Heart left ventricle (tissue), 16 donors: Measurements from ENCODE around the gene C11orf65. TPM values are rescaled to one million over a fixed set of nuclear protein-coding genes. Genes with fewer than 3 reads are reported as not detected.

Experiments used
- ATAC-seq, 4 donors: fragments of 200-7000 bp; cut with Tn5 transposase; one replicate each; pipeline ENCODE4 v1.9.1; 2020 to 2022; ENCODE audit warnings: moderate library complexity in 4 of 4, mild to moderate bottlenecking in 3 of 4, moderate number of reproducible peaks in 1 of 4
- DNase-seq, 5 donors: peaks; one replicate each; pipeline ENCODE4 v3.0.0-alpha.2; 2020
- H3K27ac ChIP-seq, 12 donors: fragments of 200-600 bp; sonication (generic) in 4 of 12; one replicate each; pipeline versions ENCODE4 v1.5.0 to v1.8.0; 2016 to 2022; ENCODE audit warnings: mild to moderate bottlenecking in 2 of 12
- H3K27me3 ChIP-seq, 9 donors: fragments of 200-600 bp; sonication (generic) in 2 of 9; one replicate each; pipeline versions ENCODE4 v1.5.1 to v1.8.0; 2016 to 2022; ENCODE audit warnings: mild to moderate bottlenecking in 3 of 9
- H3K36me3 ChIP-seq, 9 donors: fragments of 200-600 bp; sonication (generic) in 2 of 9; one replicate each; pipeline versions ENCODE4 v1.5.0 to v1.8.0; 2018 to 2022; ENCODE audit warnings: mild to moderate bottlenecking in 2 of 9
- H3K4me1 ChIP-seq, 12 donors: fragments of 200-600 bp; sonication (generic) in 4 of 12; one replicate each; pipeline versions ENCODE4 v1.5.0 to v1.8.0; 2016 to 2022; ENCODE audit warnings: mild to moderate bottlenecking in 3 of 12
- H3K4me3 ChIP-seq, 12 donors: fragments of 200-600 bp; sonication (generic) in 4 of 12; one replicate each; pipeline versions ENCODE4 v1.5.0 to v1.8.0; 2017 to 2022; ENCODE audit warnings: mild to moderate bottlenecking in 9 of 12, moderate library complexity in 4 of 12
- H3K9me3 ChIP-seq, 12 donors: fragments of 200-600 bp; sonication (generic) in 4 of 12; one replicate each; pipeline versions ENCODE4 v1.5.0 to v1.8.0; 2016 to 2022; ENCODE audit warnings: mild to moderate bottlenecking in 1 of 12
- POLR2A ChIP-seq, 2 donors: fragments of 450-650 bp; IDR thresholded peaks; one replicate each; pipeline ENCODE4 v1.6.1; 2017; ENCODE audit warnings: antibody characterized with exemption in 2 of 2, mild to moderate bottlenecking in 2 of 2, moderate library complexity in 2 of 2
- WGBS, 4 donors: extraction: QIAGEN DNeasy Blood & Tissue Kit in 2 of 4; methylation state at CpG; one replicate each; pipeline versions ENCODE4 v1.1.5 to v1.1.7; 2013 to 2018; 5-methylcytosine and 5-hydroxymethylcytosine counted together
- intact Hi-C, 10 donors: fragments of 100-400 bp; cut with DNase I; formaldehyde crosslinking; loops; one replicate each; pipeline versions ENCODE4 v1.11.1 to v1.14.2; 2022
- polyA plus RNA-seq, 2 donors: library from polyadenylated mRNA; stranded (reverse); fragments of 200-250 nt; gene quantifications; one replicate each; pipeline ENCODE4 v1.2.3, GENCODE V29; 2013
- total RNA-seq, 9 donors: library from RNA; depleted of rRNA in 2 of 9; stranded (reverse); fragments of >200 nt in 2 of 9; fragmentation: NEBNext Ultra II Directional in 3 of 9; extraction: Animal tissue kit (Norgen Biotek cat#: 25700) in 3 of 9; gene quantifications; one replicate each; pipeline versions ENCODE4 v1.1.0 to v1.2.4, GENCODE V29; 2016 to 2023
- TF ChIP-seq, protein P1 (sequence below), 12 donors: fragments of 200-600 bp; sonication (generic) in 4 of 12; IDR thresholded peaks; one replicate each; pipeline versions ENCODE4 v1.5.0 to v1.8.0; 2018 to 2022; ENCODE audit warnings: antibody characterized with exemption in 12 of 12, mild to moderate bottlenecking in 5 of 12
- donor health status: ischemic (EF 13 %, LVEDD 7.1; RV severe dilation, severe dysfunction).
- donor health status: healthy with polysubstance abuse.
- donor health status: DM: no; HTN: yes; CAD: no.
- donor health status: DM: no; HTN: no; CAD: no.
- donor health status: ischemic (EF 25% LVEDD 6.9; RV normal size, moderate dysfunction).
- donor health status: ischemic (EF 25% LVEDD 5.7; RV mildly dilated, moderate dysfunction).
- donor health status: healthy.
- donor health status: DM: yes; HTN: yes; CAD: no.
- donor health status: ischemic (EF 35%, LVEDD 5.7; RV mildly dilated, moderate dysfunction).
- donor health status: nonischemic (EF 11% LVEDD 7.7; RV severe dilation, severe dysfunction).
- donor health status: DM: yes; HTN: yes; CAD: no.
- donor health status: PGD.
- donor health status: ischemic (EF 29% LVEDD 5.4; RV normal size, mild dysfunction).
- donor health status: nonischemic (EF 23%, LVEDD 6.1; RV moderate dilation, normal function).

C11orf65 gene
- total and polyA plus RNA-seq, 11 donors = 0.14 to 1.9 (median 0.76) TPM; not detected in 3

DNA sequence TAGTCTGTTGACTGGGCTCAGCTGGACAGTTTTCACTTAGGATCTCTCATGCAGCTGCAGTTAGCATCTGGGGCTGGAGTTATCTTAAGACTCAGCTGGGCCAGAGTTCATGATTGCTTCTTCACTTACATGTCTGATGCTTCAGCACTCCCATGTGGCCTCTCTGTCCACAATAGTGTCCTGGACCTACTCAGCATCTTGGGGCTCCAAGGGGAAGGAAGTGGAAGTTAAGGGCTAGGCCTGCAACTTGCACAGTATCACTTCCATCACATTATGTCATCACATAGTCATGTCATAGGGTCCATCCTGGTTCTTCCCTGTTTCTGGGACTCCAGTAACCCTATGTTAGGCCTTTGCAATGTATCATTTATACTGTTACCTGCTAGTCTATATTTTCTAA lies 115.9 kb downstream of the C11orf65 start:
- intact Hi-C loops = no loop called here
- H3K27ac ChIP-seq = no peak overlapping the region
- peaks cover 0 to 100% (median 88%) of the 10 kb centered on the region in 9 donors for H3K36me3 ChIP-seq
- H3K4me1 ChIP-seq = no peaks in the 10 kb centered on the region
- DNase-seq (no peak), ATAC-seq (no peak)
- TF ChIP-seq POLR2A (IDR thresholded peaks at IDR 0.05) = no peak
- TF ChIP-seq, protein P1, sequence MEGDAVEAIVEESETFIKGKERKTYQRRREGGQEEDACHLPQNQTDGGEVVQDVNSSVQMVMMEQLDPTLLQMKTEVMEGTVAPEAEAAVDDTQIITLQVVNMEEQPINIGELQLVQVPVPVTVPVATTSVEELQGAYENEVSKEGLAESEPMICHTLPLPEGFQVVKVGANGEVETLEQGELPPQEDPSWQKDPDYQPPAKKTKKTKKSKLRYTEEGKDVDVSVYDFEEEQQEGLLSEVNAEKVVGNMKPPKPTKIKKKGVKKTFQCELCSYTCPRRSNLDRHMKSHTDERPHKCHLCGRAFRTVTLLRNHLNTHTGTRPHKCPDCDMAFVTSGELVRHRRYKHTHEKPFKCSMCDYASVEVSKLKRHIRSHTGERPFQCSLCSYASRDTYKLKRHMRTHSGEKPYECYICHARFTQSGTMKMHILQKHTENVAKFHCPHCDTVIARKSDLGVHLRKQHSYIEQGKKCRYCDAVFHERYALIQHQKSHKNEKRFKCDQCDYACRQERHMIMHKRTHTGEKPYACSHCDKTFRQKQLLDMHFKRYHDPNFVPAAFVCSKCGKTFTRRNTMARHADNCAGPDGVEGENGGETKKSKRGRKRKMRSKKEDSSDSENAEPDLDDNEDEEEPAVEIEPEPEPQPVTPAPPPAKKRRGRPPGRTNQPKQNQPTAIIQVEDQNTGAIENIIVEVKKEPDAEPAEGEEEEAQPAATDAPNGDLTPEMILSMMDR (IDR thresholded peaks at IDR 0.05) = no peak
- H3K4me3 ChIP-seq = no peak overlapping the region
- H3K27me3 ChIP-seq = no peaks in the 10 kb centered on the region
- H3K9me3 ChIP-seq = no peaks in the 10 kb centered on the region

DNA sequence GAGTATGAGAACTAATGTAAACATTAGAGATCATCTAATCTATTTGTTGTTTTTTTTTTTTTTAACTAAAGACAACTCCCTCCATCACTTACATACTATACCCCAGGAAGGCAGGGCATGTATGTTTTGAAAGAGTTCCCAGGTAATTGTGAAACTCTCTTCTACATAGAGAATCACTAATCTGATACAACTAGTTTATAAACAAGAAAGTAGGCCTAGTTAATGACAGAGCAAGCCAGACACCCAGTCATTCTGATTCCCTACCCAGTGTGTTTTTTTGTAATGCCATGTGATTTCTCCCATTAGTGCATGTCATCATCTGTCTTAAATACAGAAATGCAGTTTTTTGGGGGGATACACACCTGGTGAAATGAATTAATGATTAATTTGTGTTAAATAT lies 120.9 kb downstream of the C11orf65 start:
- DNase-seq = no peak
- Histone ChIP-seq H3K4me3 (no peak overlapping the region), H3K27me3 (no peaks in the 10 kb centered on the region), H3K4me1 (no peaks in the 10 kb centered on the region), H3K9me3 (no peaks in the 10 kb centered on the region), H3K36me3 (peaks cover 0 to 77% (median 52%) of the 10 kb centered on the region in 9 donors), H3K27ac (no peak overlapping the region)
- intact Hi-C loops = loop anchor here in 5 of 10 donors (10.0 kb wide), 2 partner anchors 298 to 308 kb away; no protein-coding TSS in a partner anchor
- TF ChIP-seq, protein P1 (IDR thresholded peaks at IDR 0.05) = no peak
- TF ChIP-seq POLR2A (IDR thresholded peaks at IDR 0.05) = no peak
- no peak for ATAC-seq

DNA sequence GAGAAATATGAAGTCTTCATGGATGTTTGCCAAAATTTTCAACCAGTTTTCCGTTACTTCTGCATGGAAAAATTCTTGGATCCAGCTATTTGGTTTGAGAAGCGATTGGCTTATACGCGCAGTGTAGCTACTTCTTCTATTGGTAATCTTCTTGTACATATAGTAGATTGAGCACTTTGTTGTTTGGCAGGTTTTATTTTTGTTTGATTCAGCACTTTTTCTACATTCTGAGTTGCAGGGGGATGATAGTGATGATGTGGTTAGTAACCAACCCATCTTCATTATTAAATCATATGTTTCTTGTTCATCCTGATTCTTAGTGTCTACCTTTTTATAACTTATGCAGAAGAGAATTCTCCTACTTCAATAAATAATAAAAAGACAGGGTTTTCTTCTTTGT lies 121.6 kb downstream of the C11orf65 start:
- no peak overlapping the region for H3K27ac ChIP-seq
- TF ChIP-seq, protein P1 (IDR thresholded peaks at IDR 0.05) = no peak
- no peak for TF ChIP-seq POLR2A (IDR thresholded peaks at IDR 0.05)
- ATAC-seq (no peak), DNase-seq (no peak)
- no peak overlapping the region for H3K4me3 ChIP-seq
- H3K27me3 ChIP-seq = no peaks in the 10 kb centered on the region
- no peaks in the 10 kb centered on the region for H3K4me1 ChIP-seq
- H3K9me3 ChIP-seq = no peaks in the 10 kb centered on the region
- intact Hi-C loops = loop anchor here in 5 of 10 donors (10.0 kb wide), 2 partner anchors 299 to 309 kb away; no protein-coding TSS in a partner anchor
- peaks cover 0 to 71% (median 45%) of the 10 kb centered on the region in 9 donors for H3K36me3 ChIP-seq
- WGBS, 4 donors = 97 to 98% (median 97%) methylated on average over 4 of the region's 4 CpGs

DNA sequence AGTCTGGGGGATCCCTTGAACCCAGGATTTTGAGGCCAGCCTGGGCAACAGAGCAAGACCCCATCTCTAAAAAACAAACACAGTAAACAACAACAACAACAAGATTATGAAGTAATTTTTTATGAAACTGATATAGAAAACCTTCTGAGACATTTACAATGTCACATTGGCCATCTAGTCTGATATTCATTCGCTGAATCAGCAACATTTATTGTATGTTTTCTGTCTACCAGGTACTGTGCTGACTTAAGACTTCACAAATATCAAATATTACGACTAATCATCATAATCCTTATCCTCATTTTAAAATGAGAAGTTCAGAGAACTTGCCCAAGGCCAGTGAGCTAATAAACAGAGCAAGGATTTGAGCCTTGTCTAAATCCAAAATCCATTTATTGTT lies 123.6 kb downstream of the C11orf65 start:
- intact Hi-C loops = loop anchor here in 5 of 10 donors (10.0 kb wide), 2 partner anchors 301 to 311 kb away; no protein-coding TSS in a partner anchor
- DNase-seq (no peak), ATAC-seq (no peak)
- 97 to 98% (median 97%) methylated on average over 2 of the region's 2 CpGs for whole genome bisulfite sequencing, 4 donors
- Histone ChIP-seq H3K4me1 (no peaks in the 10 kb centered on the region), H3K9me3 (no peaks in the 10 kb centered on the region), H3K4me3 (no peak overlapping the region), H3K36me3 (peaks cover 0 to 62% (median 25%) of the 10 kb centered on the region in 9 donors), H3K27ac (no peak overlapping the region), H3K27me3 (no peaks in the 10 kb centered on the region)
- no peak for TF ChIP-seq POLR2A (IDR thresholded peaks at IDR 0.05)
- TF ChIP-seq, protein P1 (IDR thresholded peaks at IDR 0.05) = no peak
